GM20431 (cell line): Measurements from ENCODE around the gene CCDC188.

Source experiments
- in situ Hi-C: fragments of 300-500 bp; cut with MseI, MboI; formaldehyde crosslinking; loops from one replicate; pipeline ENCODE4 v1.15.0; 2020; ENCODE audit warnings: low sequenced_read_pairs; ENCODE audit not compliant: unreplicated experiment

Gene CCDC188

DNA sequence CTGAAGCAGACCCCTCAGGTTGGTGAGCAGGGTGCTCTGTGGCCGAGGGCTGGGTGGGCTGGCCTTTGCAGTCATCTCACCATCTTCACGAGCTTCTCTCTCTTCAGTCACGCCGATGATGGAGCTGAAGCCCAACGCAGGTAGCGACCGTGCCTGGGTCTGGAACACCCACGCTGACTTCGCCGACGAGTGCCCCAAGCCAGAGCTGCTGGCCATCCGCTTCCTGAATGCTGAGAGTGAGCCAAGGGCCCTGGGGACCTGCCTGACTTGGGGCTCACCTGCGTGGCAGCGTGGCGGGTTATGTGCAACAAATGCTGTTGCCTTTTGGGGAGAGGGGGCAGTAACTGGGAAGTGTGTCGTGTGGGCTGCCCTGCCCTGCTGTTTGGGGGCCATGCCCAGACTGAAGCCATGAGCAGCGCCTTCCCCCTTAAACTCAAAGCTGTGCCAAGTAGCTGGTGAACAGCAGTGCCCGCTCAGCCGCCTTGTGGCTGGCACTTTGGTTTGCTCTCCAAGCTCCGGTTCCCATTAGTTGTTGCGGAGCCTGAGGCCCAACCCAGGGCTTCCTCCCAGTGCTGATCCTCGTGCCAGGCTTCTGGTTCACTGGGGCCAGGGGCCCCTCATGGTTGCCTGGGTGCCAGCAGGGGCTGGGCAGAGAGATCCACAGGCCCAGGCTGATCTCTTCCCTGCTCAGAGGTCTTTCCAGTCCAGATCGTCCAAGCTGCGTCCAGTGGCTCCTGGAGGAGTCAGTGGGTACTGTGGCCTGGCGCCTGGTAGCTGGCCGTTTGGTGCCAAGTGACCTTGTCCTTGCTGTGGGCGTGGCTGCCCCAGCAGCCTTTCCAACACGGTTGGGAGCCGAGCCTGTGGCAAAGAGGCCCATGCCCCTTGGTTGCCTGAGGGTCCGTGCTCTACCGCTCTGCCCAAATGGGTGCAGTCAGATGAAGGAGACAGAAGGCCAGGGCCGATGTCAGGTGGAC lies 25.4 kb downstream of the CCDC188 start:
- in situ Hi-C loops: no loop called here

DNA sequence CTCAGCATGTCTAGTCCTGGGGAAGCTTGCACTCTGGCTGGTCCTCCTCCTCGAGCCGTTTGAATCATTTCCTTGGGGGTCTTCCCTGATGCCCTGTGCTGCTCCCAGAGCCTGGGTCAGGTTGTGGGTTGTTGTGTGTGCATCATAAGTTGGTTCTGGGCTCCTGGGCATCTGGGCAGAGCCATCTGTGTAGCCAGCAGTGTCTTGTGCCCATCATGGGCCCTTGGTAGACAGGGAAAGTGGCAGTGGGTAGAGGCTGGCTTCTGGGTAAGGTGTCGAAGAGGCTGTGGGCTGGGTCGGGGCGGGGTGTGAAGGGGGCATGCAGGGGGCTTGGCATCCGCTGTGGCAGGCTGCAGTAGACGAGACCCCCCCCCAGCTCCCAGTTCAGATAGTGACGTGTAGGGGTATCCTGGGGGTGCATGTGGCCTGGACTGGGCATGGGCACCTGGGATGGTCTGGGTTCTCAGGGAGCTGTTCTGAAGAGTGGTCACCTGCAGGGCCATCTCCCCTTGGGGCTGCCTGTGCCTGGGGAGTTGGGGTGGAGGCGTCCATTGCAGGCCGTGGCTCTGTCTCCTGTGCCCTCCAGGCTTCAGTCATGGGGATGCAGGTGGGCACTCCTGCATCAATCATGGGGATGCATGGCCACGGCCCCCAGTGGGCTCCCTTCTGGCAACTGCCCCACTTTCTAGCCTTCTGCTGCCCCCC lies 26.6 kb downstream of the CCDC188 start:
- in situ Hi-C loops: no loop called here

DNA sequence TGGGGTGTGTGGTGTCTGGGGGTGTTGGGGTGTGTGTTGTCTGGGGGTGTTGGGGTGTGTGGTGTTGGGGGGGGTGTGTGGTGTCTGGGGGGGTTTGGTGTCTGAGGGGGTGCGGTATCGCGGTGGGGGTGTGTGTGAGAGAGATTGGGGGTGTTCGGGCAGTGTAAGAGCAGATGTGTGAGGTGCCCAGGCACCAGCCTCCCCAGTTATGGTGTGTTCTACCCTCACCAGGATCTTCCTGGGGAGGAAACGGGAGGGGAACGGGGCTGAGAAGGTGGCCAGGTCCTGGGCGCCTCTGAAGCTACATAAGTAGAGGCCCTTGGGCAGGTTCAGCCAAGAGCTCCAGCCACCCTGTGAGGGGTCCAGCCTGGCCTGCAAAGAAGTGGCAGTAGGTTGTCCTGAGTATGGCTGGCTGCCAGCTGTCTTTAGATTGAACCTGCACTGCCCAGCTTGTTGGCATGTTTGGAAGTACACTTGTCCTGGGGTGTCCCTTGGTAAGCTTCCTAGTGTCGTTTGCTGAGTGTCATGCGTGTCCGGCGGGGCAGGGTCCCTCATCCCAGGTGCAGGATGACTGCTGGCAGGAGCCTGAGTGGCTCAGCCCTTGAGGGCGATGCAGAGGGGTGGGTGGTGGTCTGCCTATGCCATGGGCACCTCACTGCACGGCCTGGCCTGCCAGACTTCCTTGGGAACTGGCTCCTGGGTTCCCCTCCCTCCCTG lies 27.3 kb downstream of the CCDC188 start:
- in situ Hi-C loops: no loop called here

DNA sequence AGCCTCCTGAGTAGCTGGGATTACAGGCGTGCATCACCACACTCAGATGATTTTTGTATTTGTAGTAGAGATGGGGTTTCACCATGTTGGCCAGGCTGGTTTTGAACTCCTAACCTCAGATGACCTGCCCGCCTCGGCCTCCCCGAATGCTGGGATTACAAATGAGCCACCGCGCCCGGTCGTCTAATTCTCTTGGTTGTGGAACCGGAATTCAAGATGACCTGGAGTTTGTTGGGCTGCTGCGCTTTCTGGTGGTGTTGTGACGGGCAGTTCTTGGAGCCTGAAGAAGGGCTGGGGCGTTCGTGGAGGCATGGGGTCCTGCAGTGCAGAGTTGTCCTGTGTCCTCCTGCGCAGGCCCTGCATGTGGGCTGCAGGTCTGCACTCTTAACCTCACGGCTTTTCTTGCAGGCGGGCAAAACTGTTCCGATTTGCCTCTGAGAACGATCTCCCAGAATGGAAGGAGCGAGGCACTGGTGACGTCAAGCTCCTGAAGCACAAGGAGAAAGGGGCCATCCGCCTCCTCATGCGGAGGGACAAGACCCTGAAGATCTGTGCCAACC lies 28.9 kb downstream of the CCDC188 start:
- in situ Hi-C loops: no loop called here

DNA sequence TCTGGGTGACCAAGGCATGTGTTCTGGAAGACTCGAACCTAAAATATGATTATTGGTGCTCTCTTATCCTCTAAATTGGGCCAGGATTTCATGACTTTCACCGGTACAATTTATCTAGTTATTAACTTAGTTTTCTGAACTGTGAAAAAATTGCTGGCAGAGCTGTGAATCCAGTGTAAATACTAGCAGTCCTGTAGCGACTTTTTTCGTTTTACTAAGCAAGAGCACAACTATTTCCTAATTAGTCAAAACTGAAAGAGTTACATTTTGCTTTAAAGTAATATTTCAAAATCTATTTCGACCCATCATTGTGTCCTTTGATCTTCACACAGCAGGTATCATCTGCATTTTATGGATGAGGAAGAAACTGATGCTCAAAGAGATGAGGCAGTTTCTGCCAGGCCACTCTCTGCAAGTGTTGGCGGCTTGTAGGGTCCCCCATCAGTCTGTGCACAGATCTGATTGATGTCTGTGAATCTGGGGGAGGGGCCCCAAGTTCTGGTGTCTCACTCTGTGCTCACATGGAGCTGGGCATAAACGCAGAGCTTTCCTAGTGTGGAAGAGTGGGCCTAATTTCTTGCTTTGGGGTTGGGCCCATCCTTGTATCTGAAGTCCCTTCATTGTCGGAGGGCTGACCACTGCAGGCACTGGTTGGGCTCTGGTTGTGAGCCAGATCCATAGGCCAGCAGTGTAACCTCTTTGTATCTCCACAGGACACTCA lies 32.4 kb downstream of the CCDC188 start:
- in situ Hi-C loops: no loop called here

DNA sequence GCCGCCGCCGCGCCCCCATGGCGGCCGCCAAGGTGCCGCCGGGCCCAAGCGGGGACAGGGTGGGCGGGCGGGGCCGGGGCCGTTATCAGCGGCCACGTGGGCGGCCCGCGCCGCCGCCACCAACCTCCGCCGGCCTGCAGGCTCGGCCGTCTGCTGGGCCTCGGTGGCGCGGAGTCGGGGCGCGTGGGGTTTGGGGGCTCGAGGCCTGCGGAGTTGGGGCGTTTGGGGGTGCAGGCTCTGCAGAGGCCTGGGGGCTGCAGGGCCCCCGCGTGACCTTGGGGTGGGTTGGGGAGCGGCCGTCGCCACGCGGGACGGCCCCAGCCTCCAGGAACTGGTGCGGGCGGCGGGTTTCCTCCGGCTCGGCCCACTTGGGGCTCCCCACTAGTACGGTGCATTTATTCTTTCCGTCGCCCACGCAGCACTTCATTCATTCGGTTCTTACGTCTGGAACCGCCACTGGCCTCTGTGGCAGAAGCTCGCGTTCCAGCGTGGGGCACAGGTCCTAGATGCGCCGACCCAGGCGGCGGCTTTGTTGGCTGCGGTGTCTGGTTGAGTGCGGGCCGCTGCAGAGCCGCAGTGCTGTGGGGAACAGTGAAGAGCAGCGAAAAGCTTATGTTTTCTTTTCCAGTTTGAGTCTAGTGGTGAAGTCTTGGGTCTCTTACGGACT lies 33.1 kb downstream of the CCDC188 start:
- in situ Hi-C loops: no loop called here

DNA sequence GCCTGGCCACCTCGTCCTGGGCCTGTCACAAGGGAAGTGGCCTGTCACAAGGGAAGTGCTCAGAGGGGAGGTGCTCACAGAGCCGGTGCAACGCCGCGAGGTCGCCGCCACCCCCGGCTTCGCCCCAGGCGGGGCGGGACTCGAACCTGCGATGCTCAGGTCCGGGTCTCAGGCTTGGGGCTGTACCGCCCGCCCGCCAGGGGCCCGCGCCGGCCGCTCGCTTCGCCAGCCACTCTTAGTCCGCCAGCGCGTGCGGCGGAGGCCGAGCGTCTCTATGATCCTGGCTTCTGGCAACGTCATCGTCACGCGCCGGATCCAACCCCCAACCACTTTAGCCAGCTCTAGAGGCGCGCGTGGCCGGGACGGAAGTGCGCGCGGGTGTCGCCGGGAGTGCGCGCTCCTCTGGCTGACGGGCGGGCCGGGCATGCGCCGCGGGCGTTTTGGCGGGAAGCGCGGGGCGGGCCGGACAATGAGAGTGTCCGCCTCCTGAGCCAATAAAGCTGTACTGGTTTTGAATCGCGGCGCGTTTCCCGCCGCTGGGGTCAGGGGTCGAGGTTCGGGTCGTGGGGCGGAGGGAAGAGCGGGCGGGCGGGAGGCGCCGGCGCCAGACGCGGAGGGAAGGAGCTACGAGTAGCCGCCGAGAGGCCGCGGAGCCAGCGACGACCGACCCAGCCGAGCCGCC lies 33.8 kb downstream of the CCDC188 start, which contains the start of gene TRMT2A:
Gene TRMT2A, minus strand, starts transcription at position 276 of the 682 bp plus-strand sequence. CDS start 320 bp downstream, outside the sequence.
- in situ Hi-C loops: no loop called here

DNA sequence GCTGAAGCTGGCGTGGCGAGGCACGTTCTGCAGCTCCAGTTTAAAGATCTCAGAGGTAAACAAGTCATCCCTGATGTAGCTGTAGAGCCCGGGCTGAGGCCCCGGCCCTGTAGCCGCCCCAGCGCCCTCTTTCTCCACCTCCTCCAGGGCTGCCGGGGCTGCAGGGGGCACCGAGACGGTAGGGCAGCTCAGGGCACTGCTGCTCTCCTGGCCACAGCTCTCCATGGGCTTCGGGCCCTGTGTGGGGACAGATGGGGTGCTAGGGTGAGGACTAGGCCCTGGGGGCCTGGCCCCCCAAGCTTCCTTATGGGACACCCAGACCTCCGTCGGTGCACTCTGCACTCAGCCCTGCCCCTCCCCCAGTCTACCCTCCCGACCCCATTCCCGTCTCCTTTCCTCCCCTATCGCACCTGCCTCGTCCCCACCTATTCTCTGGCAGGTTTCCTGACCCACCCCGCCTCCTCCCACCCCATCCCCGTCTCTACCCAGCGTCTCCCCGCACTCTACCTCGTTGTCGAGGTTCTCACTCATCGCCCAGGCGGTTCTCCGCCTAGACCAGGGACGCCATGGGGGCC lies 34.4 kb downstream of the CCDC188 start:
- in situ Hi-C loops: no loop called here

DNA sequence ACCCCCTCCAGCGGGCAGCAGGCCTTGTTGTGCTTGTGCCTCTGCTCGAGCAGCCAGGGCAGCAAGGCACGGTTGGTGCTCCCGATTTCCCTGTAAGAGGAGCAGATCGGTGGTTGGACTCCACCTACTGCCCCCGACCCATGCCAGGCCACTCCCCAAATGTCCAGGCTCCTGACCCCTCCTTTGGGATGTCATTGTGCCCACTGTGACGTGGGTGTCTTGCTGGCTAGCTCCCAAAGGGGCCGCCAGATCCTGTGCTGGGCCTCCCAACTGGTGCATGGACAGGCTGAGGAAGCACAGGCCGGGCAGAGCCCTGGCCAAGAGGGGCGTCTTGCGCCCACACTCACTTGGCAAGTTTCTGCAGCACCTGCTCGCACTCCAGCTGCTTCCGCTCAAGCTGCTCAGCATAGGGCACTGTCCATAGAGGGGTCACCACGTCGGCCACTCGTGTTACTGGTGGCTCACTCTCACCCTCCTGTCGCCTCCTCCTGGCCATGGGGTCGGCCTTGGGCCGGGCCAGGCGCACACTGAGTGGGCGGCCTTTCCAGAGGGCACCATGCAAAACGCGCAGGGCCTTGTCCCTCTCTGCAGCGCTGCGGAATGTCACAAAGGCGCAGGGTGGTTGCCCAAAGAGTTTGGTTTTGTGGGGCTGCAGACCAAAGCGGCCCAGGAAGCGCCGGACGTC lies 35.0 kb downstream of the CCDC188 start, which contains the start of gene RANBP1:
Gene RANBP1, plus strand, starts transcription at position 414 of the 685 bp plus-strand sequence. Its CDS starts 81 bp downstream, at position 495.
- in situ Hi-C loops: no loop called here

DNA sequence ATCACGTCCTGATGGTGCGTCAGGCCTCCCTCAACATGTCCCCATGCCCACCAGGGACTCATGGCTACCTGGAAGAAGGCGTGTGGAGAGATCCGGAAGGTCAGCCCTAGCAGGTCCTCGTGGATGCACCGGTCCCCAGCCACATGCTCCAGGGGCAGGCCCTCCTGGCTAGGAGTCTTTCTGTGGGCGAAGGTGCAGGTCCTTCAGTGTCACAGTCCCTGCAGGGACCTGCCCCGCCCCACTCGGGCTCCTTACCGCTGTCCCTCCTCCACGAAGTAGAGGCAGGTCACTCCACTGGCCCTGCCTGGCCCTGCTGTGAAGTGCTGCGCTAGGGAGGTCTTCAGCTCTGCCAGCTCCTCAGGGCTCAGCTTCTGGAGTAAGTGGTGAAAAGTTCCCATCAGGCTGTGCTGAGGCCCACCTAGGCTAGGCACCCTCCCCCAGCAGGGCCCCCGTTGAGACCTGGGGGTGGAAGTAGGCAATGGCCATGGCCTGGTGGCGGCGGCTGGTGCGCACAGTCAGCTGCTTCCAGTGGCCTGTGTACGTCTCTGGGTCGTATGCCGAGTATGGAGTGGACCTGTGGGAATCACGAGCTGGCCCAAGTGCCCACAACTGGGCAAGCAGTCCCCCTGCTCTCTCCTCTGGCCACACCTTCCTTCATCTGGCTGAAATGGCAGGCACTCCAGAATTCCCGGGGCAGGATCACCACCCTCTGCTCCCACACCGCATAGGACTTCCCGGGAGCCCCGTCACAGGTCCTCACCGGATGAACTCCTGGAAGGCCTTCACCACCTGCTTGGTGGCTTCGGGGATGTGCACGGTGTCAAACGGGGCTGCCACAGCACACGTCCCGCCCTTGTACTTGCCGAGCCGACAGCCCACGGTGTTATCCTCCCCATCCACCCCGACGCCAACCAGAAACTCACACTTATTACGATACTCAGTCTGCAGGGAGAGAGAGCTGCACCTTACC lies 36.1 kb downstream of the CCDC188 start:
- in situ Hi-C loops: no loop called here

DNA sequence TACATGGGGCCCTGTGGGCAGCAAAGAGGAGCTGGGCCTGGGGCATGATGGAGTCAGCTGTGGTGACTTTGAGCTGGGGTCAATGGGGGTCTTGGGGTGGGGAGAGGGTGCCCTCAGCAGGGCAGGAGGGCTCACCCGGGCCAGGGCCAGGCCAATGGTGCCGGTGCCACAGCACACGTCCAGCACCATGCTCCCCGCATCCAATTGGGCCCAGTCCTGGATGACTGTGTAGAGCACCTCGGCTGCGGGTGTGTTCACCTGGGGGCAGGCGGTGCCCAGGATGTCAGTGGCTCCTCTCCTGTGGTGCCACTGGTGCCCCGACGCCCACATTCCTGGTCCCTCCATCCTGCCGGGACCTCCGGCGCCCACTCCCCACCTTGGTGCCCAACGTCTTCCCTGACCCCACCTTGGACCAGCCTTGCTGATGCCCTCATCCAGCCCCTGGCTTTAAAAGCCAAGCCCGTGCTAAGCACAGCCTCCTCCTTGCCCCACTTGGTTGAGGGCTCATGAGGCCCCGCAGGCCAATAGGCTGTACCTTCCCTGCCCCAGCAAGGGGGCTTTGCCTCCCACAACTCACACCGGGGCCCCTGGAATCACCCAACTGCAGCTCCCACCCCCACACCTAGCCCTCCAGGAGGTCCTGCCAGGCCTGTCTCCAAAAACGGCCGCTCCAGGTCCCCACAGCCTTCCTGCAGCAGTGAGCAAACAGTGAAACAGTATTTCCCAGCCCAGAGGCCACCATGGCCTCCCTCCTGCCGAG lies 37.1 kb downstream of the CCDC188 start:
- in situ Hi-C loops: no loop called here

DNA sequence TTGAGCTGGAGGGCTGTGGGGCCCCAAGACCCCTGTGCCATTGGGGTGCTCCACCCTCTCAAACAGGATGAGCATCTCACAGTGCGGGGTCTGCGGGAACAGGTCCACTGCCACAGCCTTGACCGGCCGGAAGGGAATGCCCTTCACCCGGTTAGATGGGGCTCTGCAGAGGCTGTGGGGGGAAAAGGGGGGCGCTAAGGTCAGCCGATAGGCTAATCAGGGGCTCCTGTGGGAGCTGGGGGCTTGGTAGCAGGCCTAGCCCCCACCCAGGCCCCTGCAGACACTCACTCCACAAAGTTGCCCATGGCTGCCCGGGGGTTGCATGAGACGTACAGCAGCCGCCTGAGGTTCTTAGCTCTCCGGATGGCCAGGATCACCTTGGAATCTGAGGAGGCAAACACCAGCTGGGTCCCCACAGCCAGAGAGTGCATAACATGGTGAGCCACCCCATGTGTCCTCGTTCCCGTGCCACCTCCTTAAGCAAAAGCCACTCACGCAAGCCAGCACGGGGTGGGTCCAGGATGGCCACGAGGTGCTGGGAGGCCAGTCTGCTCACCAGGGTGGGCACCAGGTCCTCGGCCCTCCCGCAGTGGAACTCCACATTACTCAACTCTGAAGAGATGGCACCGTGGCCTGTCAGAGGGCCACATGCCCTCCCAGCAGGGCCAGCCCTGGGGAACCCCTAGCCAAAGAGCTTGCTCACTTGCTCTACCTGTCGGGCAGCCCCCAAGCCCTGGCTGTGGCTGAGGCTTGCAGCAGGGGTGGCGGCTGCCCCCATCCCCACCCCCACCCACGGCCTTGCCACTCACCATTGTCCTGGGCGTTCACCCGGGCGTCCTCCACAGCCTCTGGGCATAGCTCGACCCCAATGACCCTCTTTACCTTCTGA lies 38.0 kb downstream of the CCDC188 start:
- in situ Hi-C loops: no loop called here

DNA sequence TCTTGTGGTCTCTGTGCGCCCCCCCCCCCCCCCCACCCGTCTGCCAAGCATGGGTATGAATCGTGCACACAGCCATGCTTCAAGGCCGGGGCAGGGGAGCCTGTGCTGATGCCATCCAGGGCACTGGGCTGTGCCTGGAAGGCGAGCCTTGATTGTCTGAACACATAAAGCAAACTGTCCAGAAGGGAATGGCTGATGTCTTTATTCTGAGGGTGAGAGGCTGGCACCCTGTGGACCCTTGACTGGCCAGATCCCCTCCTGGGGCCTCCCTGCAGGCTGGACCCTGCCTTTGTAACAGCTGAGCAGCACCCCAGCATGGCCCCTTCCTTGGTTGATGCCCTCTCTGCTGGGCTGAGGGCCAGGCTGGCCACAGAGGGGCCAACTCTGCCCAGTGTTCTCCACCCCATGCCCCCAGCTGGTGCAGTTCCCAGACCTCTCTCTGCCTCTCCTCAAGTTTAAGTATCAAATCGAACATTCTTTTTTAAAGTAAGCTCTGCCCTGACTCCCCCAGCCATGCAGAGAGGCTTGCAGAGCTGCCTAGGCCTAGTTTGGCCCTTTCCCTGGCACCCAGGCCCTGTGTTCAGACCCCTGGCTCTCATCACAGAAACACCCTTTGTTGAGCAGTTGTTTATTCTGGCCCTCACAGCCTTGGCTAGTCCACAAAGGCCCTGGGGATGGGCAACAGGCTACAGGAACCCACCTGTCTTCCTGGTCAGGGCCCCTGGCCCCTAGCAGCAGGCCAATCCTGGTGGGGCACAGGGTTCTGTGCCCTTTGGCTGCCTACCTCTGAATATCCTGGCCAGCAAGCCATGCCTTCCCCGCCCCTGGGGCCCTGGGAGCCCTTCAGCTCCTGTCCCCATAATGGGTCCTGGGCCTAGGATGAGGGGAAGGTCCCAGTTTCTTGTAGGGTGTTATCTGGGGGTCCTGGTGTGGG lies 38.9 kb downstream of the CCDC188 start:
- in situ Hi-C loops: no loop called here
